Endodermal cell (in vitro differentiated cells): ENCODE results near the gene PDZD4. TPM values are rescaled to one million over a fixed set of nuclear protein-coding genes. Genes with fewer than 3 reads are reported as not detected.

Experiments
- DNase-seq: peaks from one replicate; pipeline ENCODE4 v3.0.0-alpha.2; 2017
- H3K27ac ChIP-seq: 2 replicates; pipeline ENCODE4 v1.5.1; 2013; ENCODE audit warnings: mild to moderate bottlenecking, low read depth, low read length, moderate library complexity
- H3K27me3 ChIP-seq: 2 replicates; pipeline ENCODE4 v1.6.1; 2013; ENCODE audit warnings: mild to moderate bottlenecking, low read length, moderate library complexity; ENCODE audit not compliant: insufficient read depth, control insufficient read depth, poor library complexity, severe bottlenecking
- H3K36me3 ChIP-seq: 2 replicates; pipeline ENCODE4 v1.7.0; 2013; ENCODE audit warnings: mild to moderate bottlenecking, low read length, moderate library complexity; ENCODE audit not compliant: control insufficient read depth, insufficient read depth
- H3K4me1 ChIP-seq: one replicate; pipeline ENCODE4 v1.7.0; 2013; ENCODE audit warnings: low read length; ENCODE audit not compliant: control insufficient read depth, insufficient read depth
- H3K4me3 ChIP-seq: 2 replicates; pipeline ENCODE4 v1.5.1; 2013; ENCODE audit warnings: mild to moderate bottlenecking, low read length, moderate library complexity
- H3K9ac ChIP-seq: 2 replicates; pipeline ENCODE4 v1.6.1; 2013; ENCODE audit warnings: mild to moderate bottlenecking, low read length, moderate library complexity; ENCODE audit not compliant: poor library complexity, severe bottlenecking; ENCODE audit errors: extremely low read depth
- H3K9me3 ChIP-seq: 2 replicates; pipeline ENCODE4 v1.6.1; 2013; ENCODE audit warnings: mild to moderate bottlenecking, low read length, moderate library complexity; ENCODE audit not compliant: control insufficient read depth
- H3K27ac Mint-ChIP-seq: 2 replicates; pipeline ENCODE4 v1.8.0; 2020; ENCODE audit warnings: mixed read lengths
- H3K27me3 Mint-ChIP-seq: 2 replicates; pipeline ENCODE4 v1.8.0; 2021; ENCODE audit warnings: mild to moderate bottlenecking, mixed read lengths; ENCODE audit not compliant: insufficient read depth
- H3K36me3 Mint-ChIP-seq: 2 replicates; pipeline ENCODE4 v1.8.0; 2020; ENCODE audit warnings: low read depth, mixed read lengths
- H3K4me1 Mint-ChIP-seq: 2 replicates; pipeline ENCODE4 v1.8.0; 2020; ENCODE audit warnings: mixed read lengths
- H3K4me3 Mint-ChIP-seq: 2 replicates; pipeline ENCODE4 v1.8.0; 2020; ENCODE audit warnings: mild to moderate bottlenecking, moderate library complexity, mixed read lengths
- H3K9me3 Mint-ChIP-seq: 2 replicates; pipeline ENCODE4 v1.8.0; 2020; ENCODE audit warnings: mild to moderate bottlenecking, mixed read lengths
- whole genome bisulfite sequencing, 2 experiments: methylation state at CpG; one replicate each; pipeline versions ENCODE4 v1.1.5 to v1.1.7; 2013; ENCODE audit warnings: missing lambda C conversion rate in 2 of 2, mixed read lengths in 1 of 2; ENCODE audit not compliant: insufficient coverage in 1 of 2, insufficient read length in 1 of 2; 5-methylcytosine and 5-hydroxymethylcytosine counted together
- total RNA-seq, 2 donors: library from RNA; stranded (reverse); fragmentation: NEBNext Ultra II Directional in 1 of 2; extraction: Animal tissue kit (Norgen Biotek cat#: 25700) in 1 of 2; gene quantifications; 2 replicates in 1 of 2; 3 replicates in 1 of 2; pipeline ENCODE4 v1.2.1, GENCODE V29; 2021
- TF ChIP-seq, protein P1 (sequence below): fragments of 200-600 bp; sonication (generic); conservative IDR thresholded peaks from 2 replicates; pipeline ENCODE4 v1.5.0; 2021; ENCODE audit warnings: antibody characterized with exemption, mild to moderate bottlenecking

Gene PDZD4
- total RNA-seq, 2 donors from 2014 or later: 30.1 to 68.3 TPM

DNA sequence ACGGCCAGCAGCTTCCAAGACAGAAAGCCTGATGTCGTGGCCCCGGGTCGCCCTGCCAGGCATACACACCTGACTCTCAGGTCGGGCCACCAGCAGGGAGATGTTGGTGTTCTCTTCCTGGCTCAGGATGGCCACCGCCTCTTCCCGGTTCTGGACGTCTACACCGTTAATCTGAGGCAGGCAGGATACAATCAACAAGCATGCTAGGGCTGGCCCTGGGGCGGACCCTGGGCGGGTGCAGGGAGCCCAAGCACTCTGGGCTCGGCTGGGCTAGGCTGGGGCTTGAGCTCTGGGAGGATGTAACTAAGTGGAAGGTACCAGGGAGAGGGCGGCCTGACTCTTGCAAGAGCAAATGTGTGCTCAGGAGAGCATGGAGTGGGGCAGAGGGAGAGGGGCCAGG, 24.9 kb downstream of the PDZD4 start:
- peaks cover 72% of the 10 kb centered on the region for H3K9me3 Mint-ChIP-seq

DNA sequence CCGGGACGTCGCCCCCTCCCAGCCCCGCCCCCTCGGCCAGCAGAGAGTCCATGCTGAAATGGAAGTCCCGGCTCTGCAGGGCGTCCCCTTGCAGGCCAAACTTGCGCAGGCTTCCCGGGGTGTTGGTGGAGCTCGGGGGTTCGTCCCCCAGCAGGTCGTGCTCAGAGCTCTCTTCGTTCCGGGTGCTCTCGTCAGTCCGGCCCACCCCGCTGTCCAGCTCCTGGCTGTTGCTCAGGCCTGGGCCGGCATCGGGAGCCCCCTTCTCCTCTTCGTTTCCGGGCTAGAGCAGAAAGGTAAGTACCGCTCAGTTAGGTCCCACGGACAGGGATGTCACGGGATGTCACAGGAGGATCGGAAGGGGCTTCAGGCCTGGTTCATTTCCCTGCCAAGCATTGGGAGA, 25.7 kb downstream of the PDZD4 start:
- no peak overlapping the region for H3K27ac ChIP-seq
- no peaks in the 10 kb centered on the region for H3K27me3 Mint-ChIP-seq
- no peak overlapping the region for H3K9ac ChIP-seq
- no peaks in the 10 kb centered on the region for H3K9me3 ChIP-seq
- H3K9me3 Mint-ChIP-seq: peaks cover 70% of the 10 kb centered on the region
- TF ChIP-seq, protein P1, sequence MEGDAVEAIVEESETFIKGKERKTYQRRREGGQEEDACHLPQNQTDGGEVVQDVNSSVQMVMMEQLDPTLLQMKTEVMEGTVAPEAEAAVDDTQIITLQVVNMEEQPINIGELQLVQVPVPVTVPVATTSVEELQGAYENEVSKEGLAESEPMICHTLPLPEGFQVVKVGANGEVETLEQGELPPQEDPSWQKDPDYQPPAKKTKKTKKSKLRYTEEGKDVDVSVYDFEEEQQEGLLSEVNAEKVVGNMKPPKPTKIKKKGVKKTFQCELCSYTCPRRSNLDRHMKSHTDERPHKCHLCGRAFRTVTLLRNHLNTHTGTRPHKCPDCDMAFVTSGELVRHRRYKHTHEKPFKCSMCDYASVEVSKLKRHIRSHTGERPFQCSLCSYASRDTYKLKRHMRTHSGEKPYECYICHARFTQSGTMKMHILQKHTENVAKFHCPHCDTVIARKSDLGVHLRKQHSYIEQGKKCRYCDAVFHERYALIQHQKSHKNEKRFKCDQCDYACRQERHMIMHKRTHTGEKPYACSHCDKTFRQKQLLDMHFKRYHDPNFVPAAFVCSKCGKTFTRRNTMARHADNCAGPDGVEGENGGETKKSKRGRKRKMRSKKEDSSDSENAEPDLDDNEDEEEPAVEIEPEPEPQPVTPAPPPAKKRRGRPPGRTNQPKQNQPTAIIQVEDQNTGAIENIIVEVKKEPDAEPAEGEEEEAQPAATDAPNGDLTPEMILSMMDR: no peak
- H3K27ac Mint-ChIP-seq: no peak overlapping the region
- WGBS, 2 experiments: 93 to 100% methylated on average over 5 to 25 of the region's 25 CpGs
- H3K36me3 ChIP-seq: no peaks in the 10 kb centered on the region
- no peak overlapping the region for H3K4me3 Mint-ChIP-seq
- no peak for DNase-seq
- H3K4me1 Mint-ChIP-seq: no peaks in the 10 kb centered on the region
- no peaks in the 10 kb centered on the region for H3K27me3 ChIP-seq
- no peak overlapping the region for H3K4me3 ChIP-seq
- H3K4me1 ChIP-seq: no peaks in the 10 kb centered on the region
- H3K36me3 Mint-ChIP-seq: peaks cover 9% of the 10 kb centered on the region

More for the DNA sequence above, 24.9 kb downstream of the PDZD4 start:
- no peaks in the 10 kb centered on the region for H3K9me3 ChIP-seq
- no peaks in the 10 kb centered on the region for H3K4me1 Mint-ChIP-seq
- H3K4me3 Mint-ChIP-seq: no peak overlapping the region
- H3K4me1 ChIP-seq: no peaks in the 10 kb centered on the region
- peaks cover 9% of the 10 kb centered on the region for H3K36me3 Mint-ChIP-seq
- H3K27ac Mint-ChIP-seq: no peak overlapping the region
- H3K27me3 Mint-ChIP-seq: no peaks in the 10 kb centered on the region
- no peak overlapping the region for H3K27ac ChIP-seq
- TF ChIP-seq, protein P1: no peak
- H3K4me3 ChIP-seq: no peak overlapping the region
- DNase-seq: no peak
- no peaks in the 10 kb centered on the region for H3K27me3 ChIP-seq
- 94 to 100% methylated on average over 4 to 13 of the region's 13 CpGs for WGBS, 2 experiments
- H3K36me3 ChIP-seq: no peaks in the 10 kb centered on the region
- H3K9ac ChIP-seq: no peak overlapping the region

- no peak for DNase-seq
- 95 to 97% methylated on average over 12 to 34 of the region's 34 CpGs for WGBS, 2 experiments
- H3K36me3 Mint-ChIP-seq: peaks cover 9% of the 10 kb centered on the region
- TF ChIP-seq, protein P1: no peak
- no peak overlapping the region for H3K9ac ChIP-seq
- no peaks in the 10 kb centered on the region for H3K36me3 ChIP-seq
- H3K27ac Mint-ChIP-seq: no peak overlapping the region
- H3K4me1 ChIP-seq: no peaks in the 10 kb centered on the region
- no peaks in the 10 kb centered on the region for H3K27me3 Mint-ChIP-seq
- H3K9me3 ChIP-seq: no peaks in the 10 kb centered on the region
- no peak overlapping the region for H3K4me3 ChIP-seq
- H3K9me3 Mint-ChIP-seq: peaks cover 70% of the 10 kb centered on the region
- no peaks in the 10 kb centered on the region for H3K4me1 Mint-ChIP-seq
- no peak overlapping the region for H3K27ac ChIP-seq
- no peaks in the 10 kb centered on the region for H3K27me3 ChIP-seq
- H3K4me3 Mint-ChIP-seq: no peak overlapping the region
These were observed 26.2 kb downstream of the PDZD4 start for GRCh38 chrX:153804100-153804595.
